Measurements from ENCODE around the gene RABAC1. TPM values are rescaled to one million over a fixed set of nuclear protein-coding genes. Genes with fewer than 3 reads are reported as not detected.
A peak's percentile ranks its signal among the peaks of the same experiment; 100 is the strongest.

RABAC1 gene
- total RNA-seq, 1 donor from 2014 or later: 157 TPM

- DNase-seq (ENCODE audit: low read depth, low spot score): no peak
These were observed 30.9 kb upstream of the RABAC1 start for GRCh38 chr19:41990028-41990427.

GRCh38 chr19:41988947-41989346 lies 29.8 kb upstream of the RABAC1 start:
- DNase-seq (ENCODE audit: low read depth, low spot score): no peak

DNA sequence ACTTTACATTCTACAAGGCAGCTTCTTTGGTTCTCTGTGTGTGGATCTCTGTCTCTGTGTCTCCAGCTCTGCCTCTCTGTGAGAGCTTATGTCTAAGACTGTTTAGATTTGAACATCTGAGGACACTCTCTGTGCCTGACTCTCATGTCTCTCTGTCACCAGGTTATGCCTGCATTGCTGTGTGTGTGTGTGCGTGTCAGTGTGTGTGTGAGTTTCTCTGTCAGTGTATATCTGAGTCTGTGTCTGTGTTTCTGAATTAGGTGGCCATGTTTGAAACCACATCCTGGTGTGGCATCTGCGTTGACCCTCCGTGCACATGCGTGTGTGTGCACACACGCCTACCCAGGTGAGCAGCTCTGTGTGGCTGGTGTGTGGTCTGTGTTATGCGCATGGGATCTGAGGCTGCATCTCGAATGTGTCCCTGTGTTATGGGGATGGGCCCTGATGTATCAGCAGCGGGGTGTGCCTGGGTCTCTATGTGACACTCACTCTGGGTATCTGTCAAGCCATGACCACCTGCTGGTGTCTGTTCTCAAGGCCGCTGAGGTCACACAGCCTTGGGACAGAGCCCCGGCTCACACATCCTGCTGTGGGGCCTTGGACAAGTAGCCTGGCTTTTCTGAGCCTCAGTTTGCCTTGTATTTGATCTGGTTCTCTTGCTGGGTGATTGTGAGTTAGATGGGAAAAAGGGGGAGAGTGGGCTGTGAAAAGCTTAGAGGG lies 28.2 kb upstream of the RABAC1 start:
- no peak for DNase-seq (ENCODE audit: low read depth, low spot score)

DNA sequence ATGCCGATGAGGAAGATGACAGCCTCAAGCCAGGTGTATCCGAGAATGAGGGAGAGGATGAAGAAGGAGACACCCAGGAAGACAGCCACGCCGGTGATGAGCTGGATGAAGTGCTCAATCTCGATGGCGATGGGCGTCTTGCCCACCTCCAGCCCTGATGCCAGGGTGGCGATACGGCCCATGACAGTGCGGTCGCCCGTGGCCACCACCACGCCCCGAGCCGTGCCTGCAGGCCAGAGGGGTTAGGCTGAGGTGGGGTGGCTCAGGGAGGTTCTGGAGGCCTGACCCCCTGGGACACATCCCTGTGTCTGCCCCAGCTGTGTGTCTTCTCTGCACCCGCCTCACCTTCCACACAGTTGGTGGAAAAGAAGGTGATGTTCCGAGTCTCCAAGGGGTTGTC lies 25.8 kb upstream of the RABAC1 start:
- no peak for DNase-seq (ENCODE audit: low read depth, low spot score)

DNA sequence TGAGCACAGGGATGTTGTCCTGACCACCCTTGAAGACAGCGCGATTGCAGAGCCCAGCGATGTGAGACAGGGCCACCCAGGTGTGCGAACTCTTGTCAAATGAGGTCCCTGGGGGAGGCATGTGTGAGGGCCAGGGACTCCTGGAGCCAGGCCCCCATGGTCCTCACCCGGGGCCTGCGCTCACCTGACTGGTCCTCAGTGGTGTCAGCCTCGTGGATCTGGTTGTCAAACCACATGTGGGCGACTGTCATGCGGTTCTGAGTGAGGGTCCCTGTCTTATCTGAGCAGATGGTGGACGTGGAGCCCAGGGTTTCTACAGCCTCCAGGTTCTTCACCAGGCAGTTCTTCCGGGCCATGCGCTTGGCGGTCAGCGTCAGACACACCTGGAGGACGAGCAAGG lies 22.6 kb upstream of the RABAC1 start:
- no peak for DNase-seq (ENCODE audit: low read depth, low spot score)

- no peak for DNase-seq (ENCODE audit: low read depth, low spot score)
These were observed 19.3 kb upstream of the RABAC1 start for GRCh38 chr19:41978470-41978869.

GRCh38 chr19:41977916-41978315 lies 18.8 kb upstream of the RABAC1 start:
- no peak for DNase-seq (ENCODE audit: low read depth, low spot score)

DNA sequence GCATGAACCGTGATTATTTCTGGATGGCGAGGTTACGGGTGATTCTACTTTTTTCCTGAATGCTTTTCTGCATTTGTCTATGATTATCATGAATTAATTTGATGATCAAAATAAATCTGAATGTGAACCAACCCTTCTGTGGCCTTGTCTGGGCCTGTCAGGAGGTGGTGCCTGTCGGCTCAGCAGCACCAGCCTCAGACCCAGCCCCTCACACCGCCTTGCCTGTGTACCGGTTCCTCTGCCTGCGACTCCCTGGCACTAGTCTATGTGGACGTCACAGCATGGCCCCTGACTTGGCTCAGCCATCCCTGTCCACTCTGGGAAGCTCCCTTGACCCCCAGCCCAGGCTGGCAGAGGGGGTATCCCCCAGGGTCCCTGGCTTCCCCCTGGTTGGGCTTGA lies 15.5 kb upstream of the RABAC1 start:
- DNase-seq (ENCODE audit: low read depth, low spot score): no peak

- no peak for DNase-seq (ENCODE audit: low read depth, low spot score)
These were observed 12.2 kb upstream of the RABAC1 start for GRCh38 chr19:41971363-41971762.

DNA sequence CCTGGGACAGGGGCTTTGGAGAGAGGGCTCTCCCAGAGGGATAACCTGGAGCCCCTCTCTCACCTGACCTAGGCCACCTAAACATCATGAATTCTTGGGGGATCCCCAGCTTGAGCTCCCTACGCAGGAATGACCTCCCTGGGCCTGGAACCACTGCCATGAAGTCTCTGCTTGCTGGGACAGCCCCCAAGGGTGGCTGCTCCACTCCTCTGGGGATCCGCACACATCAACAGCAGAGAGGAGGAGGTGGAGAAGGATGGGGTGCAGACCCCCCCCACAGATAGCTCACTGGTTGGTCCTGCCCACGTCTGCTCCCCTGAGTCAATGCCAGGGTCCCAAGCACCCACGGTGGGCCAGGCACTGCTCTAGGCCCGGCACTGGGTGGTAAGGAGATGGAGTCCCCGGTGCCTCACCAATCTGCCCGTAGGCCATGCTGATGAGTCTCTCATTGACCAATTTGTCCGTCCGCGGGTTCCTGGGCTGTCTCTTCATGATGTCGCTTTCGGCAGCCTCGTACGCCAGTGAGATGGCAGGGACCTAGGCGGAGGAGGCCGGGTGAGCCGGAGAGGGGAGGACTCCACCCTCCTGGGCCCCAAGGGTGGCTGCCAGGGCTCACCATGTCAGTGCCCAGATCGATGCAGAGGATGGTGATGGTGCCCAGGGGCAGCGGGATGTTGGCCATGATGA lies 10.8 kb upstream of the RABAC1 start:
- DNase-seq (ENCODE audit: low read depth, low spot score): no peak

- no peak for DNase-seq (ENCODE audit: low read depth, low spot score)
These were observed 9.9 kb upstream of the RABAC1 start for GRCh38 chr19:41968751-41969595.

DNA sequence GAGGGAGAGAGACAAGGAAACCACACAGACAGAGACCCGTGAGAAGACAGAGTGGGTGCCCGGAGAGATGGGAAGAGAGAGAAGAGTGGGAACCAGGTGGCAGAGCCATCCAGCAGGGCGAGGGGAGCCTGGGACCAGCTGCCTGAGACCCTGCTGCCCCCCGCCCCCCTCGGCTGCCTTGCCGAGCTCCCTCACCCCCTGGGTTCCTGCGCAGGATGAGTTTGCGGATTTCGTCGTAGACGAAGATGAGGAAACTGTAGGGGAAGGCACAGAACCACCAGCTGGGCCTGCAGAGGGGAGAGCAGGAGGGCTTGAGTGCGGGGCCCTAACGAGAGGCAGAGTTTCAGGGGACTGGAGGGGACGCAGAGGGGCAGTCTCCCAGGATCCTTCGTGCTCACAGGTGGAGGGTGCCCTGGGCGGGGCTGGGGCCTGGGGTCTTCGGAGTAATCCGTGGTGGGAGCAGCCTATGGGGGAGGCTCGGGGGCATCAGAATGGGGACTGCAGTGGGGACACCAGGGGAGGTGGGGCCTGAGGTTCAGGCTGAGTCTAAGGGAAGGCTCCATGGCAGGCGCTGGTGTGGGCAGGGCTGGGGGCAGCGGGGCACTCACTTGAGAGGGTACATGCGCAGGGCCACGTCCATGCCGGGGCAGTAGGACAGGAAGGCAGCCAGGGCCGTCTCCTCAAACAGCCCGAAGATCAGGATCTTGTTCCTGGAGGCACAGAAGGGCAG lies 8.1 kb upstream of the RABAC1 start:
- DNase-seq (ENCODE audit: low read depth, low spot score): no peak

DNA sequence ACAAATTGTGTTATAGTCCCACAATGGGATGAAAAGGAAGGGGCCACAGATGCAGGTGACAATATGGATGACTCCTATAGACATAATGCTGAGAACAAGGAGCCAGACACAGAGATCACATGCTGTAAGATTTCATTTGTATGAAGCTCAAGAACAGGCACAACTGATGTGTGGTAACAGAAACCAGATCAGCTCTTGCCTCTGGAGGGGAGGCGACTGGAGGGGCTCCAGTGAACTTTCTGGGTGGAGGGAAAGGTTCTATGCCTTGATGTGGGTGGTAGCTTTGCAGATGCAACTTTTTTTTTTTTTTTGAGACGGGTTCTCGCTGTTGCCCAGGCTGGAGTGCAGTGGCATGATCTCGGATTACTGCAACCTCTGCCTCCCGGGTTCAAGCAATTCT lies 6.0 kb upstream of the RABAC1 start:
- DNase-seq (ENCODE audit: low read depth, low spot score): no peak

GRCh38 chr19:41960973-41961372 lies 1.9 kb upstream of the RABAC1 start:
- DNase-seq (ENCODE audit: low read depth, low spot score): no peak

- no peak for DNase-seq (ENCODE audit: low read depth, low spot score)
These were observed 610 bp downstream of the RABAC1 start for GRCh38 chr19:41958367-41959055.

GRCh38 chr19:41957838-41958366 lies 1.2 kb downstream of the RABAC1 start:
- DNase-seq (ENCODE audit: low read depth, low spot score): peak; percentile 54

DNA sequence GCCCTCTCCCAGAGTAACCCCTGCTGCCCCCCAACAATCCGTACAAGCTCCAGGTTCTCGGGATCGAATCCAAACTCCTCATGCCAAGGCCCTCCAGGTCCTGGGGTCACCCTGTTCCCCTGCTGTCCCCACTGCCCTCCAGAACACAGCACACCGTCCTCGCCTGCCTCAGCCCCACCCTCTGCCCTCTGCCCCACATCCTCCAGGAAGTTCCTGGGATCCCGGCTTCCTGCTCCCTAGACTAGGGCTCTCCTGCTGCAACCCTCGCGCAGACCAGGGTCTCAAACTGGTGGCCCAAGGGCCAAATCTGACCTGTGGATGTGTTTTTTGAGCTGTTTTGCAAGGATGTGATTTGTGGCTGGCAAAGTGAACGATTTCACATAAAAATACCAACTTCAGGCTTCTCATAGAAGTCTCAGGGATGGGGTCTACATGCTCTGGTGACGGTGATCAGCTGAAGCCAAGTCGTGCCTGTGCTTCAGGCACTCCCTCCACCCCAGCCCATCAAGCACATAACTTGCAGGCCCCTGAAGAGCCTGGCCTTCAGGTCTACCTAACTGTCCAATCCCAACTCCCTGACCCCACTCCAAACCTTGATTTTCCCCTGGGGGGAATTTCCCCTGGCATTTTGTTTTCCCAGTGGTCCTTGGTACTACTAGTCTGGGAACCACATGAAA lies 1.8 kb downstream of the RABAC1 start:
- no peak for DNase-seq (ENCODE audit: low read depth, low spot score)

DNA sequence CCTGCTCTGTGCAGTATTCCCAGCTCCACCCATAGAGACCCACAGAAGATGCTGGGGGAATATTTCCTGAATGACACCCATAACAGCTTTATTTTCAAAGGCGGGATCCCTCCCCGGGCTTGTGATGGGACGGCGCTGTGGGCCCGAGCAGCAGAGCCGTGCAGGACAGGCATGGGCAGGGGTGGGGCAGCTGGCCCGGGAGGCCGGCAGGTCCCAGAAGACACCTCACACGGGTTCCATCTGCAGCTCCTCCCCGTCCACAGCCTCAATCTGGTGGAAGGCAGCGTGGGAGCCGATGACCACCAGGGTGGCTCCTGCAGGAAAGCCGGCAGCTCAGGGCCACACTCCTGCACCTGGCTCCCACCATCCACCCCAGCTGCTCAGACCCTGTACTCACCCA lies 2.5 kb downstream of the RABAC1 start:
- no peak for DNase-seq (ENCODE audit: low read depth, low spot score)

- DNase-seq (ENCODE audit: low read depth, low spot score): no peak
These were observed 3.6 kb downstream of the RABAC1 start for GRCh38 chr19:41955521-41955920.

GRCh38 chr19:41951686-41952172 lies 7.4 kb downstream of the RABAC1 start:
- no peak for DNase-seq (ENCODE audit: low read depth, low spot score)

Data from pulmonary artery endothelial cell (primary cell).